Endothelial cell of umbilical vein (primary cell): ENCODE data around the gene PEX19. TPM values are rescaled to one million over a fixed set of nuclear protein-coding genes. Genes with fewer than 3 reads are reported as not detected.

Experiments used
- Bru-seq: library from RNA; stranded (reverse); fragments of 400-500 nt; gene quantifications from one replicate; lab custom pipeline; 2021; lab: Mats Ljungman, UMichigan
- BruChase-seq, 2 experiments: library from RNA; stranded (reverse); fragments of 400-500 nt; gene quantifications; one replicate each; lab custom pipeline; 2021; lab: Mats Ljungman, UMichigan
- BruUV-seq: library from RNA; stranded (reverse); fragments of 400-500 nt; replicated peaks from 2 replicates; lab custom pipeline; 2021; lab: Mats Ljungman, UMichigan
- CTCF ChIA-PET: fragments of 300-600, 350-600 bp; sonication (Branson Sonifier 250); formaldehyde crosslinking; loops from one replicate; lab custom pipeline; 2021; ENCODE audit warnings: antibody characterized with exemption, inconsistent platforms; lab: Charles Lee
- POLR2A ChIA-PET: fragments of 300-600, 350-600 bp; sonication (Branson Sonifier 250); formaldehyde crosslinking; loops from one replicate; lab custom pipeline; 2021; ENCODE audit warnings: antibody characterized with exemption, inconsistent platforms; lab: Charles Lee
- DNase-seq: peaks from one replicate; pipeline ENCODE4 v3.0.0-alpha.2; 2011; ENCODE audit warnings: low read depth, low spot score
- FAIRE-seq: peaks from 2 replicates; lab custom pipeline; 2011; peaks lifted over from hg19 to GRCh38; lab: Jason Lieb, UNC
- H2AFZ ChIP-seq: 2 replicates; pipeline ENCODE4 v1.6.0; 2012; ENCODE audit warnings: low read depth, low read length, control low read depth, inconsistent platforms
- H3K27ac ChIP-seq: 2 replicates; pipeline ENCODE4 v1.5.1; 2011; ENCODE audit warnings: low read depth, mild to moderate bottlenecking, control low read depth, low read length, moderate library complexity; ENCODE audit not compliant: insufficient read depth
- H3K27me3 ChIP-seq, 2 experiments: 2 replicates each; pipeline versions ENCODE4 v1.6.0 to v1.6.1; 2011; ENCODE audit warnings: low read length in 2 of 2, mixed read lengths in 1 of 2; ENCODE audit not compliant: control insufficient read depth in 2 of 2, insufficient read depth in 2 of 2
- H3K36me3 ChIP-seq, 2 experiments: 2 replicates in 1 of 2; 3 replicates in 1 of 2; pipeline ENCODE4 v1.5.1; 2011; ENCODE audit warnings: low read length in 2 of 2, mild to moderate bottlenecking in 1 of 2, moderate library complexity in 1 of 2; ENCODE audit not compliant: control insufficient read depth in 2 of 2, insufficient read depth in 2 of 2; ENCODE audit errors: extremely low read depth in 1 of 2
- H3K4me1 ChIP-seq: 3 replicates; pipeline ENCODE4 v1.5.1; 2011; ENCODE audit warnings: mild to moderate bottlenecking, low read length; ENCODE audit not compliant: control insufficient read depth, insufficient read depth; ENCODE audit errors: extremely low read depth
- H3K4me2 ChIP-seq: 2 replicates; pipeline ENCODE4 v1.6.1; 2011; ENCODE audit warnings: low read length, control low read depth, mixed read lengths; ENCODE audit not compliant: insufficient read depth
- H3K4me3 ChIP-seq, 3 experiments: fragments of 200-600 bp in 1 of 3; sonication (generic), shearing (Covaris generic) in 1 of 3; replicated peaks in 1 of 3; 2 replicates each; pipeline ENCODE4 v1.5.1; 2011 to 2016; ENCODE audit warnings: control low read depth in 3 of 3, low read length in 3 of 3, mild to moderate bottlenecking in 2 of 3, inconsistent platforms in 1 of 3, low read depth in 1 of 3, moderate library complexity in 1 of 3; ENCODE audit not compliant: insufficient read depth in 1 of 3
- H3K79me2 ChIP-seq: 2 replicates; pipeline ENCODE4 v1.6.0; 2012; ENCODE audit warnings: low read length, inconsistent platforms; ENCODE audit not compliant: control insufficient read depth, insufficient read depth
- H3K9ac ChIP-seq: replicated peaks from 2 replicates; pipeline ENCODE3; 2011; ENCODE audit warnings: low read length, control low read depth; ENCODE audit not compliant: insufficient read depth; ENCODE audit errors: extremely low read depth
- H3K9me1 ChIP-seq: replicated peaks from 3 replicates; pipeline ENCODE4 v1.6.0; 2011; ENCODE audit warnings: mild to moderate bottlenecking, low read length; ENCODE audit not compliant: control insufficient read depth, insufficient read depth; ENCODE audit errors: extremely low read depth
- H3K9me3 ChIP-seq: replicated peaks from 2 replicates; pipeline ENCODE4 v1.5.1; 2012; ENCODE audit warnings: low read length, inconsistent platforms; ENCODE audit not compliant: control insufficient read depth, insufficient read depth
- H4K20me1 ChIP-seq: replicated peaks from 2 replicates; pipeline ENCODE3; 2011; ENCODE audit warnings: mild to moderate bottlenecking, low read length; ENCODE audit not compliant: control insufficient read depth, insufficient read depth; ENCODE audit errors: extremely low read depth
- GATA2 ChIP-seq: IDR thresholded peaks from 2 replicates; pipeline ENCODE4 v1.7.0; 2011; ENCODE audit warnings: low read depth, mild to moderate bottlenecking, moderate library complexity, mixed read lengths, low read length; ENCODE audit not compliant: insufficient read length, insufficient read depth
- JUN ChIP-seq: IDR thresholded peaks from 2 replicates; pipeline ENCODE4 v1.6.1; 2011; ENCODE audit warnings: borderline replicate concordance, low read depth; ENCODE audit not compliant: insufficient read length, insufficient read depth
- POLR2A ChIP-seq: IDR thresholded peaks from 2 replicates; pipeline ENCODE4 v1.6.1; 2012; ENCODE audit warnings: low read depth, mild to moderate bottlenecking, control low read depth, low read length
- POLR2AphosphoS5 ChIP-seq: IDR thresholded peaks from 2 replicates; pipeline ENCODE4 v1.6.1; 2012; ENCODE audit warnings: low read depth, mild to moderate bottlenecking, control low read depth, low read length, moderate library complexity; ENCODE audit not compliant: insufficient read depth
- dilution Hi-C: fragments of 300-500 bp; cut with MboI; formaldehyde crosslinking; loops from one replicate; pipeline ENCODE4 v1.15.0; 2019; ENCODE audit warnings: low sequenced_read_pairs; ENCODE audit not compliant: extremely low pct_ligation_motif_present
- intact Hi-C: fragments of 100-400 bp; cut with micrococcal nuclease; formaldehyde crosslinking; loops from one replicate; pipeline ENCODE4 v1.10.0; 2022
- long read RNA-seq: library from polyadenylated mRNA; stranded (forward); transcript quantifications from one replicate; pipeline ENCODE4 v2.0.0, GENCODE V29; 2021
- polyA minus RNA-seq, 3 experiments: library from RNA; depleted of rRNA, polyadenylated mRNA; stranded (reverse); fragments of >200 nt; gene quantifications; 1 replicate in 1 of 3; 2 replicates in 2 of 3; pipeline ENCODE4 v1.2.3, GENCODE V29; 2011
- polyA plus RNA-seq, 4 experiments: library from polyadenylated mRNA; depleted of rRNA in 3 of 4; stranded (reverse) in 3 of 4; unstranded in 1 of 4; fragments of >200 nt; gene quantifications; 2 replicates each; pipeline versions ENCODE4 v1.2.1 to v1.2.3, GENCODE V29; 2011 to 2012; ENCODE audit warnings: missing spikeins in 1 of 4
- total RNA-seq: library from RNA; stranded (reverse); gene quantifications from 2 replicates; pipeline ENCODE4 v1.2.3, GENCODE V29; 2021
- TF ChIP-seq, protein P1 (sequence below), 2 donors: IDR thresholded peaks; 1 replicate in 1 of 2; 2 replicates in 1 of 2; pipeline ENCODE4 v1.5.1; 2011; ENCODE audit warnings: low read length in 2 of 2, mild to moderate bottlenecking in 2 of 2, moderate library complexity in 2 of 2, control low read depth in 1 of 2, inconsistent platforms in 1 of 2, low read depth in 1 of 2; ENCODE audit not compliant: insufficient read depth in 1 of 2; ENCODE audit errors: extremely low read depth in 1 of 2

The PEX19 gene, protein sequence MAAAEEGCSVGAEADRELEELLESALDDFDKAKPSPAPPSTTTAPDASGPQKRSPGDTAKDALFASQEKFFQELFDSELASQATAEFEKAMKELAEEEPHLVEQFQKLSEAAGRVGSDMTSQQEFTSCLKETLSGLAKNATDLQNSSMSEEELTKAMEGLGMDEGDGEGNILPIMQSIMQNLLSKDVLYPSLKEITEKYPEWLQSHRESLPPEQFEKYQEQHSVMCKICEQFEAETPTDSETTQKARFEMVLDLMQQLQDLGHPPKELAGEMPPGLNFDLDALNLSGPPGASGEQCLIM
- total RNA-seq (31.5 and 38.4 TPM in 2 replicates), polyA plus RNA-seq (22.8 and 24.4 TPM in 2 replicates), polyA minus RNA-seq (28.2 and 28.9 TPM in 2 replicates), Bru-seq, nascent RNA (percentile 77 among the genes with signal in this experiment), BruChase-seq, experiment 1, labeled RNA remaining after a 6-hour chase (percentile 91 among the genes with signal in this experiment), BruChase-seq, experiment 2, labeled RNA remaining after a 2-hour chase (percentile 86 among the genes with signal in this experiment)
- 27.9 and 29.6 TPM in 2 replicates for polyA plus RNA-seq (2011; cell fraction: cytosol; rRNA removed)
- polyA plus RNA-seq (2011; cell fraction: nucleus; rRNA removed), result 27.6 and 29.2 TPM in 2 replicates
- polyA plus RNA-seq (2012), result 22.4 and 30.5 TPM in 2 replicates
- 20.5 TPM for polyA minus RNA-seq (2011; cell fraction: cytosol; rRNA and poly(A)+ RNA removed)
- 17.1 and 34.0 TPM in 2 replicates for polyA minus RNA-seq (2011; cell fraction: nucleus; rRNA and poly(A)+ RNA removed)
- long read RNA-seq, transcript PEX19-201 (8 exons, 3,661 nt), result major isoform, 74 of 106 reads
- long read RNA-seq, transcript PEX19-205 (7 exons, 3,504 nt), result minor isoform, 6 of 106 reads
- long read RNA-seq, partial matches to known transcripts, result 6 of 106 reads
- long read RNA-seq, other reads (novel, unspliced or antisense), result 19 of 106 reads

- H3K79me2 ChIP-seq, result peaks cover 15% of the 10 kb centered on the region
- H3K9ac ChIP-seq, result peak within 1 kb of the TSS; percentile 90
- DNase-seq (peak; percentile 95), FAIRE-seq (peak; percentile 85)
- H3K27ac ChIP-seq, result peak within 1 kb of the TSS; percentile 45
- POLR2A ChIA-PET, result interaction anchor here (0.9 to 2.1 kb wide), 2 partner anchors 23 to 24 kb away, joined by 3 to 7 read pairs; partner anchors contain the start of gene DCAF8
- H3K36me3 ChIP-seq, result peaks cover 14 to 25% of the 10 kb centered on the region in 2 experiments
- peak; percentile 87 for TF ChIP-seq POLR2A
- TF ChIP-seq GATA2, result no peak
- TF ChIP-seq, protein P1, sequence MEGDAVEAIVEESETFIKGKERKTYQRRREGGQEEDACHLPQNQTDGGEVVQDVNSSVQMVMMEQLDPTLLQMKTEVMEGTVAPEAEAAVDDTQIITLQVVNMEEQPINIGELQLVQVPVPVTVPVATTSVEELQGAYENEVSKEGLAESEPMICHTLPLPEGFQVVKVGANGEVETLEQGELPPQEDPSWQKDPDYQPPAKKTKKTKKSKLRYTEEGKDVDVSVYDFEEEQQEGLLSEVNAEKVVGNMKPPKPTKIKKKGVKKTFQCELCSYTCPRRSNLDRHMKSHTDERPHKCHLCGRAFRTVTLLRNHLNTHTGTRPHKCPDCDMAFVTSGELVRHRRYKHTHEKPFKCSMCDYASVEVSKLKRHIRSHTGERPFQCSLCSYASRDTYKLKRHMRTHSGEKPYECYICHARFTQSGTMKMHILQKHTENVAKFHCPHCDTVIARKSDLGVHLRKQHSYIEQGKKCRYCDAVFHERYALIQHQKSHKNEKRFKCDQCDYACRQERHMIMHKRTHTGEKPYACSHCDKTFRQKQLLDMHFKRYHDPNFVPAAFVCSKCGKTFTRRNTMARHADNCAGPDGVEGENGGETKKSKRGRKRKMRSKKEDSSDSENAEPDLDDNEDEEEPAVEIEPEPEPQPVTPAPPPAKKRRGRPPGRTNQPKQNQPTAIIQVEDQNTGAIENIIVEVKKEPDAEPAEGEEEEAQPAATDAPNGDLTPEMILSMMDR (IDR thresholded peaks at IDR 0.05; ENCODE audit: extremely low read depth in 1 of 2, insufficient read depth in 1 of 2, low read depth in 1 of 2, low read length in 2 of 2), result no peak
- no peak for TF ChIP-seq JUN
- peak; percentile 75 for TF ChIP-seq POLR2AphosphoS5
- H3K4me3 ChIP-seq, result peak within 1 kb of the TSS; percentile 65 to 83 (median 72)
- no peaks in the 10 kb centered on the region for H3K27me3 ChIP-seq
- dilution Hi-C loops (no loop called here), intact Hi-C loops (loop anchor here (1.0 to 5.0 kb wide), 5 partner anchors 24 to 184 kb away; partner anchors contain the start of genes COPA and NCSTN)
- peak within 1 kb of the TSS; percentile 60 for H2AFZ ChIP-seq
- H4K20me1 ChIP-seq, result no peaks in the 10 kb centered on the region
- BruUV-seq, result no TSS peak
- no peaks in the 10 kb centered on the region for H3K9me1 ChIP-seq
- H3K4me2 ChIP-seq, result peak within 1 kb of the TSS; percentile 86
- CTCF ChIA-PET, result interaction anchor here (0.7 to 2.7 kb wide), 13 partner anchors 13 to 199 kb away, joined by 3 to 33 read pairs (median 7); partner anchors contain the start of genes CASQ1 and DCAF8
- H3K4me1 ChIP-seq, result peaks cover 9% of the 10 kb centered on the region
- H3K9me3 ChIP-seq, result no peaks in the 10 kb centered on the region
Observed at GRCh38 chr1:160284782-160285344, at the start of gene PEX19. Gene PEX19, minus strand, starts transcription at chr1:160285133. Its CDS starts 9 bp downstream, at chr1:160285124.
